GM12891 (cell line): Measurements from ENCODE around the gene LRRC1.

Experiments
- POLR2A ChIP-seq: IDR thresholded peaks from 2 replicates; pipeline ENCODE4 v1.6.1; 2011; ENCODE audit warnings: low read depth, low read length, control low read depth
- POLR2AphosphoS5 ChIP-seq: IDR thresholded peaks from 2 replicates; pipeline ENCODE4 v1.6.1; 2011; ENCODE audit warnings: low read depth, low read length, control low read depth
- SPI1 ChIP-seq: IDR thresholded peaks from 2 replicates; pipeline ENCODE4 v1.6.1; 2011; ENCODE audit warnings: low read depth, low read length, control low read depth
- TAF1 ChIP-seq: IDR thresholded peaks from 2 replicates; pipeline ENCODE4 v1.6.1; 2011; ENCODE audit warnings: low read depth, low read length, control low read depth

GRCh38 chr6:53898026-53898795, 103.4 kb downstream of the LRRC1 start:
- TF ChIP-seq SPI1 (no peak), POLR2AphosphoS5 (no peak), TAF1 (no peak), POLR2A (no peak)
